ENCODE results near the gene CDCP2. TPM values are rescaled to one million over a fixed set of nuclear protein-coding genes. Genes with fewer than 3 reads are reported as not detected.

CDCP2 gene
- total RNA-seq, 1 donor from 2014 or later, result not detected

DNA sequence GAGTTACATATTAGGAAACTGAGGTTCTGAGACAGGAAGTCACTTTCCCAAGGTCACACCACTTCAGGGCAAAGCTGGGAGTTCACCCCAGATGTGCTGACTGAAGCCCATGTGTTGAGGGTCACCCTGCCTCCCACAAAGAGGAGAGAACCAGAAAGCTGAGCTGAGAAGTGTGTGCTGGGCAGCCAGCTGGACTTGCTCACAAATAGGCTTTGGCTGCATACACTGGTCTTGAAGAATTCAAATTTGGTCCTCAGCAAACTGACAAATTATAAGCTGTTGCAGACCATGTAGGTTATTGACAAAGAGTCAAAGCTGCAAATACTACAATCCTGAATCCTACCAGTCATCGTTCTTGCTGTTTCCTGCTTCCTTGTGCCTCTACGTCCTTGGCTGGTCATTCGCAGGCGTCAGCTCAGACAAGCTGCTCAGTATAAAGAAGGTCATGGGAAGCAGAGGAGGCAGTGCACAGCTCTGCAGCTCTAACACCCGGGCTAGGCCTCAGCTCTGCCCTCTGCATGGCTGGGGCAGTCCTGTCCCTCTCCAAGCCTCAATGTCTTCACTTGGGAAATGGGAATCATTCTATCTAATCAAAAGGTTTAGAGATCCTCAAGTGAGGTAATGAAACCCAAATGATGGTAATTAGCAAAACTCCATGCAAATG, 40.0 kb downstream of the CDCP2 start:
- TF ChIP-seq, protein P1, sequence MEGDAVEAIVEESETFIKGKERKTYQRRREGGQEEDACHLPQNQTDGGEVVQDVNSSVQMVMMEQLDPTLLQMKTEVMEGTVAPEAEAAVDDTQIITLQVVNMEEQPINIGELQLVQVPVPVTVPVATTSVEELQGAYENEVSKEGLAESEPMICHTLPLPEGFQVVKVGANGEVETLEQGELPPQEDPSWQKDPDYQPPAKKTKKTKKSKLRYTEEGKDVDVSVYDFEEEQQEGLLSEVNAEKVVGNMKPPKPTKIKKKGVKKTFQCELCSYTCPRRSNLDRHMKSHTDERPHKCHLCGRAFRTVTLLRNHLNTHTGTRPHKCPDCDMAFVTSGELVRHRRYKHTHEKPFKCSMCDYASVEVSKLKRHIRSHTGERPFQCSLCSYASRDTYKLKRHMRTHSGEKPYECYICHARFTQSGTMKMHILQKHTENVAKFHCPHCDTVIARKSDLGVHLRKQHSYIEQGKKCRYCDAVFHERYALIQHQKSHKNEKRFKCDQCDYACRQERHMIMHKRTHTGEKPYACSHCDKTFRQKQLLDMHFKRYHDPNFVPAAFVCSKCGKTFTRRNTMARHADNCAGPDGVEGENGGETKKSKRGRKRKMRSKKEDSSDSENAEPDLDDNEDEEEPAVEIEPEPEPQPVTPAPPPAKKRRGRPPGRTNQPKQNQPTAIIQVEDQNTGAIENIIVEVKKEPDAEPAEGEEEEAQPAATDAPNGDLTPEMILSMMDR (conservative IDR thresholded peaks at IDR 0.05), result no peak
- no peak for DNase-seq (ENCODE audit: extremely low spot score, unreplicated experiment)
- Mint-ChIP-seq H3K4me3 (no peak overlapping the region), H3K27ac (no peak overlapping the region), H3K27me3 (peaks cover 3% of the 10 kb centered on the region), H3K9me3 (no peaks in the 10 kb centered on the region), H3K36me3 (no peaks in the 10 kb centered on the region), H3K4me1 (ENCODE audit: unreplicated experiment) (peaks cover 6% of the 10 kb centered on the region)

DNA sequence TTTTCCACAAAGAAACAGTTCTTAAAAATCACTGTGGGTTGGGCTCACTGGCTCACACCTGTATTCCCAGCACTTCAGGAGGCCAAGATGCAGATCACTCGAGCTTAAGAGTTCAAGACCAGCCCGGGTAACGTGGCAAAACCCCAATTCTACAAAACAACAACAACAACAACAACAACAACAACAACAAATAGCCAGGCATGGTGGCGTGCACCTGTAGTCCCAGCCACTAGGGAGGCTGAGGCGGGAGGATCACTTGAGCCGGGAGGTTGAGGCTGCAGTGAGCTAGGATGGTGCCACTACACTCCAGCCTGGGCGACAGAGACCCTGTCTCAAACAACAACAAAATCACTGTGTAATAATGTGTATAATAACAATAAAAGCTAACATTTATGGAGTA, 40.8 kb downstream of the CDCP2 start:
- no peaks in the 10 kb centered on the region for H3K36me3 Mint-ChIP-seq
- H3K27ac Mint-ChIP-seq, result no peak overlapping the region
- H3K4me3 Mint-ChIP-seq, result no peak overlapping the region
- H3K9me3 Mint-ChIP-seq, result no peaks in the 10 kb centered on the region
- TF ChIP-seq, protein P1 (conservative IDR thresholded peaks at IDR 0.05), result no peak
- peaks cover 6% of the 10 kb centered on the region for H3K4me1 Mint-ChIP-seq (ENCODE audit: unreplicated experiment)
- no peak for DNase-seq (ENCODE audit: extremely low spot score, unreplicated experiment)
- H3K27me3 Mint-ChIP-seq, result peaks cover 3% of the 10 kb centered on the region

- Mint-ChIP-seq H3K36me3 (no peaks in the 10 kb centered on the region), H3K9me3 (no peaks in the 10 kb centered on the region), H3K27me3 (peaks cover 3% of the 10 kb centered on the region), H3K4me1 (ENCODE audit: unreplicated experiment) (peaks cover 6% of the 10 kb centered on the region), H3K4me3 (no peak overlapping the region), H3K27ac (no peak overlapping the region)
- DNase-seq (ENCODE audit: extremely low spot score, unreplicated experiment), result no peak
- TF ChIP-seq, protein P1 (conservative IDR thresholded peaks at IDR 0.05), result no peak
Measured at GRCh38 chr1:54111624-54112023, 41.2 kb downstream of the CDCP2 start.

GRCh38 chr1:54110996-54111395, 41.8 kb downstream of the CDCP2 start:
- DNase-seq (ENCODE audit: extremely low spot score, unreplicated experiment), result no peak
- Mint-ChIP-seq H3K27me3 (no peaks in the 10 kb centered on the region), H3K36me3 (no peaks in the 10 kb centered on the region), H3K4me1 (ENCODE audit: unreplicated experiment) (peaks cover 6% of the 10 kb centered on the region), H3K9me3 (no peaks in the 10 kb centered on the region), H3K4me3 (no peak overlapping the region), H3K27ac (no peak overlapping the region)
- TF ChIP-seq, protein P1 (conservative IDR thresholded peaks at IDR 0.05), result no peak

- DNase-seq (ENCODE audit: extremely low spot score, unreplicated experiment), result no peak
- H3K4me1 Mint-ChIP-seq (ENCODE audit: unreplicated experiment), result no peaks in the 10 kb centered on the region
- TF ChIP-seq, protein P1 (conservative IDR thresholded peaks at IDR 0.05), result no peak
- no peaks in the 10 kb centered on the region for H3K9me3 Mint-ChIP-seq
- no peak overlapping the region for H3K27ac Mint-ChIP-seq
- H3K27me3 Mint-ChIP-seq, result no peaks in the 10 kb centered on the region
- H3K4me3 Mint-ChIP-seq, result no peak overlapping the region
- H3K36me3 Mint-ChIP-seq, result no peaks in the 10 kb centered on the region
Measured at GRCh38 chr1:54109129-54110090, 43.4 kb downstream of the CDCP2 start.

All from type B pancreatic cell (in vitro differentiated cells).